Panc1 (cell line): Measurements from ENCODE around the gene RALGAPB. TPM values are rescaled to one million over a fixed set of nuclear protein-coding genes. Genes with fewer than 3 reads are reported as not detected.

Experiments used
- ATAC-seq: fragments of 200-7000 bp; cut with Tn5 transposase; 2 replicates; pipeline ENCODE4 v1.9.1; 2020; ENCODE audit warnings: mild to moderate bottlenecking, moderate library complexity
- BruUV-seq: library from RNA; stranded (reverse); fragments of 400-500 nt; replicated peaks from 2 replicates; lab custom pipeline; 2021; lab: Mats Ljungman, UMichigan
- CTCF ChIA-PET: fragments of 300-600 bp; sonication (Branson Sonifier 250); formaldehyde crosslinking; loops from one replicate; lab custom pipeline; 2022; ENCODE audit warnings: antibody characterized with exemption; lab: Charles Lee
- POLR2A ChIA-PET: fragments of 300-600 bp; sonication (Branson Sonifier 250); formaldehyde crosslinking; loops from one replicate; lab custom pipeline; 2022; ENCODE audit warnings: antibody characterized with exemption; lab: Charles Lee
- DNase-seq: peaks from one replicate; pipeline ENCODE4 v3.0.0-alpha.2; 2010; ENCODE audit warnings: low read depth, low spot score
- H3K27ac ChIP-seq: 2 replicates; pipeline ENCODE4 v1.5.1; 2011; ENCODE audit warnings: mild to moderate bottlenecking, low read length, inconsistent platforms
- H3K27me3 ChIP-seq: fragments of 200-500 bp; sonication (Bioruptor generic); 2 replicates; pipeline ENCODE4 v1.6.0; 2014; ENCODE audit warnings: low read length, inconsistent platforms; ENCODE audit not compliant: control insufficient read depth, insufficient read depth
- H3K36me3 ChIP-seq: fragments of 200-500 bp; sonication (Bioruptor generic); 2 replicates; pipeline ENCODE4 v1.5.1; 2014; ENCODE audit warnings: inconsistent platforms, mild to moderate bottlenecking, low read length, moderate library complexity; ENCODE audit not compliant: control insufficient read depth, insufficient read depth
- H3K4me1 ChIP-seq: 2 replicates; pipeline ENCODE4 v1.5.1; 2011; ENCODE audit warnings: inconsistent platforms, mild to moderate bottlenecking, low read length, moderate library complexity; ENCODE audit not compliant: control insufficient read depth, insufficient read depth
- H3K4me3 ChIP-seq, 2 experiments: 2 replicates each; pipeline ENCODE4 v1.5.1; 2011 to 2012; ENCODE audit warnings: low read depth in 2 of 2, low read length in 2 of 2, mild to moderate bottlenecking in 2 of 2, inconsistent platforms in 1 of 2, moderate library complexity in 1 of 2
- H3K9me3 ChIP-seq: fragments of 200-500 bp; sonication (Bioruptor generic); 2 replicates; pipeline ENCODE4 v1.5.1; 2014; ENCODE audit warnings: low read depth, mild to moderate bottlenecking, inconsistent platforms, low read length, moderate library complexity; ENCODE audit not compliant: control insufficient read depth, insufficient read depth
- POLR2AphosphoS5 ChIP-seq: IDR thresholded peaks from 2 replicates; pipeline ENCODE4 v1.6.1; 2012; ENCODE audit warnings: mild to moderate bottlenecking, low read depth, low read length, moderate library complexity
- REST ChIP-seq, 2 experiments: IDR thresholded peaks; 2 replicates each; pipeline ENCODE4 v1.6.1; 2011 to 2012; ENCODE audit warnings: low read depth in 2 of 2, control low read depth in 1 of 2, low read length in 1 of 2, mild to moderate bottlenecking in 1 of 2, moderate library complexity in 1 of 2; ENCODE audit not compliant: insufficient read depth in 1 of 2
- SIN3A ChIP-seq: IDR thresholded peaks from 2 replicates; pipeline ENCODE4 v1.6.1; 2012; ENCODE audit warnings: low read depth, mild to moderate bottlenecking, low read length, moderate library complexity, borderline replicate concordance; ENCODE audit not compliant: insufficient read depth
- TCF7L2 ChIP-seq: IDR thresholded peaks from 2 replicates; pipeline ENCODE4 v1.6.1; 2011; ENCODE audit warnings: mild to moderate bottlenecking, low read depth, low read length, inconsistent platforms
- in situ Hi-C: cut with HindIII; loops from 2 replicates; pipeline ENCODE4 v1.10.0; 2016; ENCODE audit warnings: low sequenced_read_pairs, low pct_unique_long_range_greater_than_20kb
- intact Hi-C: fragments of 100-400 bp; cut with micrococcal nuclease; formaldehyde crosslinking; loops from one replicate; pipeline ENCODE4 v1.10.0; 2022; ENCODE audit not compliant: unreplicated experiment
- total RNA-seq: library from RNA; stranded (reverse); gene quantifications from one replicate; pipeline ENCODE4 v1.2.1, GENCODE V29; 2021; ENCODE audit not compliant: unreplicated experiment
- TF ChIP-seq, protein P1 (sequence below): fragments of 450-650 bp; IDR thresholded peaks from 2 replicates; pipeline ENCODE4 v1.5.1; 2017; ENCODE audit warnings: mild to moderate bottlenecking

Gene RALGAPB
- total RNA-seq, 1 experiment from 2014 or later = 33.1 TPM

- DNase-seq (no peak), ATAC-seq (no peak)
- CTCF ChIA-PET = no interaction called here
- no TSS peak for BruUV-seq
- Histone ChIP-seq H3K9me3 (no peaks in the 10 kb centered on the region), H3K4me3 (no peak overlapping the region), H3K36me3 (peaks cover 49% of the 10 kb centered on the region), H3K27me3 (no peaks in the 10 kb centered on the region), H3K4me1 (peaks cover 18% of the 10 kb centered on the region), H3K27ac (no peak overlapping the region)
- POLR2A ChIA-PET = no interaction called here
- intact Hi-C loops = no loop called here
- TF ChIP-seq SIN3A = no peak
- TF ChIP-seq, protein P1, sequence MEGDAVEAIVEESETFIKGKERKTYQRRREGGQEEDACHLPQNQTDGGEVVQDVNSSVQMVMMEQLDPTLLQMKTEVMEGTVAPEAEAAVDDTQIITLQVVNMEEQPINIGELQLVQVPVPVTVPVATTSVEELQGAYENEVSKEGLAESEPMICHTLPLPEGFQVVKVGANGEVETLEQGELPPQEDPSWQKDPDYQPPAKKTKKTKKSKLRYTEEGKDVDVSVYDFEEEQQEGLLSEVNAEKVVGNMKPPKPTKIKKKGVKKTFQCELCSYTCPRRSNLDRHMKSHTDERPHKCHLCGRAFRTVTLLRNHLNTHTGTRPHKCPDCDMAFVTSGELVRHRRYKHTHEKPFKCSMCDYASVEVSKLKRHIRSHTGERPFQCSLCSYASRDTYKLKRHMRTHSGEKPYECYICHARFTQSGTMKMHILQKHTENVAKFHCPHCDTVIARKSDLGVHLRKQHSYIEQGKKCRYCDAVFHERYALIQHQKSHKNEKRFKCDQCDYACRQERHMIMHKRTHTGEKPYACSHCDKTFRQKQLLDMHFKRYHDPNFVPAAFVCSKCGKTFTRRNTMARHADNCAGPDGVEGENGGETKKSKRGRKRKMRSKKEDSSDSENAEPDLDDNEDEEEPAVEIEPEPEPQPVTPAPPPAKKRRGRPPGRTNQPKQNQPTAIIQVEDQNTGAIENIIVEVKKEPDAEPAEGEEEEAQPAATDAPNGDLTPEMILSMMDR = no peak
- TF ChIP-seq POLR2AphosphoS5 = no peak
- TF ChIP-seq REST (IDR thresholded peaks at IDR 0.05; ENCODE audit: insufficient read depth in 1 of 2, low read depth in 2 of 2, low read length in 1 of 2) = no peak
- no peak for TF ChIP-seq TCF7L2
- in situ Hi-C loops = no loop called here
Observed at GRCh38 chr20:38429301-38429700, 43.3 kb upstream of the RALGAPB start.

GRCh38 chr20:38430679-38431325 is 41.8 kb upstream of the RALGAPB start:
- CTCF ChIA-PET = no interaction called here
- DNase-seq = no peak

More at GRCh38 chr20:38430679-38431325, 41.8 kb upstream of the RALGAPB start:
- H3K27ac ChIP-seq = no peak overlapping the region
- no TSS peak for BruUV-seq
- H3K36me3 ChIP-seq = peaks cover 39% of the 10 kb centered on the region
- H3K9me3 ChIP-seq = no peaks in the 10 kb centered on the region
- TF ChIP-seq TCF7L2 (no peak), POLR2AphosphoS5 (no peak), SIN3A (no peak), REST (IDR thresholded peaks at IDR 0.05; ENCODE audit: insufficient read depth in 1 of 2, low read depth in 2 of 2, low read length in 1 of 2) (no peak)
- TF ChIP-seq, protein P1 = no peak
- POLR2A ChIA-PET = no interaction called here
- intact Hi-C loops = no loop called here
- no peak overlapping the region for H3K4me3 ChIP-seq
- peaks cover 18% of the 10 kb centered on the region for H3K4me1 ChIP-seq
- no peak for ATAC-seq
- in situ Hi-C loops = no loop called here
- no peaks in the 10 kb centered on the region for H3K27me3 ChIP-seq
